AG09319 (cell line): ENCODE results near the gene GMNN.
"Not testable (repeated sequence)": the region's sequence is repeated elsewhere in the genome, so short reads cannot be mapped to it uniquely, and the experiment has no call there.

ENCODE experiments used
- DNase-seq: peaks from one replicate; pipeline ENCODE4 v3.0.0-alpha.2; 2010; ENCODE audit warnings: low read depth; ENCODE audit errors: extremely low read depth
- TF ChIP-seq, protein P1 (sequence below): IDR thresholded peaks from 2 replicates; pipeline ENCODE4 v1.5.1; 2011; ENCODE audit warnings: low read depth, mild to moderate bottlenecking, inconsistent platforms, low read length, moderate library complexity

GMNN gene

DNA sequence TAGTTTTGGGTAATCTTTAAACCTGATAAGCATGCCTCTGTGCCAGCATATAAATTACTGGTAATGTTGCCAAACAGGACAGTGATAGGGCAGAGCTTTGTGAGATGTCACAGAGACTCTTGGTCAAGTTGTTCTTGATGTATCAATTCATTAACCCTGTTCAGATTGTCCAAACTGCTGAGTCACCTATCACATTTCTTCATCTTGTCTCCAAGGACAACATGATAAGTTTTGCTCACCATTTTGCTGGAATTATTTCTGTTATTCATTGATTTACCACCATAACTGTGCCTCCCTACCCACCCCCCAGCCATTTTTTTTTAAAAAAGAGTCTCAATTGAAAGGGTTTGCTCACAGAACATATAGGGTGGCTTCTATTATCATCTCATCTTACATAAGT is 19.5 kb upstream of the GMNN start:
- no peak for DNase-seq
- TF ChIP-seq, protein P1, sequence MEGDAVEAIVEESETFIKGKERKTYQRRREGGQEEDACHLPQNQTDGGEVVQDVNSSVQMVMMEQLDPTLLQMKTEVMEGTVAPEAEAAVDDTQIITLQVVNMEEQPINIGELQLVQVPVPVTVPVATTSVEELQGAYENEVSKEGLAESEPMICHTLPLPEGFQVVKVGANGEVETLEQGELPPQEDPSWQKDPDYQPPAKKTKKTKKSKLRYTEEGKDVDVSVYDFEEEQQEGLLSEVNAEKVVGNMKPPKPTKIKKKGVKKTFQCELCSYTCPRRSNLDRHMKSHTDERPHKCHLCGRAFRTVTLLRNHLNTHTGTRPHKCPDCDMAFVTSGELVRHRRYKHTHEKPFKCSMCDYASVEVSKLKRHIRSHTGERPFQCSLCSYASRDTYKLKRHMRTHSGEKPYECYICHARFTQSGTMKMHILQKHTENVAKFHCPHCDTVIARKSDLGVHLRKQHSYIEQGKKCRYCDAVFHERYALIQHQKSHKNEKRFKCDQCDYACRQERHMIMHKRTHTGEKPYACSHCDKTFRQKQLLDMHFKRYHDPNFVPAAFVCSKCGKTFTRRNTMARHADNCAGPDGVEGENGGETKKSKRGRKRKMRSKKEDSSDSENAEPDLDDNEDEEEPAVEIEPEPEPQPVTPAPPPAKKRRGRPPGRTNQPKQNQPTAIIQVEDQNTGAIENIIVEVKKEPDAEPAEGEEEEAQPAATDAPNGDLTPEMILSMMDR = no peak

GRCh38 chr6:24757611-24758010 is 17.1 kb upstream of the GMNN start:
- TF ChIP-seq, protein P1 = no peak
- DNase-seq = no peak

- DNase-seq = no peak
- TF ChIP-seq, protein P1 = no peak
Observed at GRCh38 chr6:24759718-24760117, 15.0 kb upstream of the GMNN start.

GRCh38 chr6:24760210-24760609 is 14.5 kb upstream of the GMNN start:
- TF ChIP-seq, protein P1 = no peak
- no peak for DNase-seq

DNA sequence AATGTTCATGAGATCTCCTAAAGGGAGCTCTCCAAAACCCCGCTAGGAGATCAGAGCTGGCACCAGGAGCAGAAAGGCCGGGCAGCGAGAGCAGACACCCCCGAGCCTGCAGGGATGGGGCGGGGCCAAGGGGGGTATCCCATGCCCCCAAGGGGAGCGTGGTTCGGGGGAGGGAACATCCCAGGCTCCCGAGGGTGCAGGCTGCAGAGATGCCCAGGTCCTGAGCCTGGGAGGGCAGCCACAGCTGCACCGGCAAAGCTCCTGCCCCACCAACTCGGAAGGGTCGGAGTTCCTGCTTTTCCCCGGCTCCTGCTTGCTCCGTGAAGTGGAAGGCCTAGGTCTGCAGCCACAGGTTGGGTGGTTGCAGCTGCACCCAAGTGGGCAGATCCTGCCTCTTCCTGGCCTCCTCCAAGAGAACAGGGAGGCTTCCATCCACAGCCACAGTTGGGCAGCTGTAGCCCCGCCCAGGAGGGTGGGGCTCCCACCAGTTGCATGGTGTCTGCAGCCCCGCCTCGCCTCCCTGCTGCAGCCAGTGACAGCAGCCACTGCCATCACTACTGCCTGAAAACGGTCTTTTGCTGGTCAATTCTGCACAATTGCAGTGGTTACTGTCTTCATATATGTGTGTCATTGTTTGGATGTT is 13.4 kb upstream of the GMNN start:
- TF ChIP-seq, protein P1 = no peak
- no peak for DNase-seq

DNA sequence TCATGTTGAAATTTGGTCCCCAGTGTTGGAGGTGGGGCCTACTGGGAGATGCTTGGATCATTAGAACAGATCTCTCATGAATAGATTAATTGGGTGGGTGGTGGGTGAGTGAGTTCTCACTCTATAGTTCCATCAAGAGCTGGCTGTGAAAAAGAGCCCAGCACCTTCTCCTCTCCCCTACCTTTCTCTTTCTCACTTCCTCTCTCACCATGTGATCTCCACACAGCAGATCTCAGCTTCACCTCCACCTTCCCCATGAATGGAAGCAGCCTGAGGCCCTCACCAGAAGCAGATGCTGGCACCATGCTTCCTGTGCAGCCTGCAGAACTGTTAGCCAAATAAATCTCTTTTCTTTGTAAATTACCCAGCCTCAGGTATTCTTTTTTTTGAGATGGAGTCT is 12.9 kb upstream of the GMNN start:
- TF ChIP-seq, protein P1 = no peak
- DNase-seq = no peak

DNA sequence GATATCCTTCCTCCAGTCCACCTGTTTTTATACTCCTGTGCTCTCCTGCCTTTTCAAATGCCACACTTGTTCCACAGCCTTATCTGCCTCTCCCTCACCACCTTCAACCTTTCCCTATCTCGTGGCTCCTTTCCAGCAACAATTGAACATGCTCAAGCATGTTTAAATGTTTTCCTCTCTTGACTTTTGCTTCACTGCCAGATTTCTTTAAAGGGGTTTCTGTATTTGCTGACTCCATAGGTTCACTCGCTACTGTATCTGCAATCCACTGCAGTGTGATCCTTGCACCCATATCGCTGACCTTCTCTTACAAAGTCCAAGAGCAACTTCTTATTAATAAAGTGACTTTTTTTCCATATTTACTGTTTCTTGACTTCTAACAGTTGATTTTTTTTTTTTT is 11.2 kb upstream of the GMNN start:
- TF ChIP-seq, protein P1 = no peak
- no peak for DNase-seq

DNA sequence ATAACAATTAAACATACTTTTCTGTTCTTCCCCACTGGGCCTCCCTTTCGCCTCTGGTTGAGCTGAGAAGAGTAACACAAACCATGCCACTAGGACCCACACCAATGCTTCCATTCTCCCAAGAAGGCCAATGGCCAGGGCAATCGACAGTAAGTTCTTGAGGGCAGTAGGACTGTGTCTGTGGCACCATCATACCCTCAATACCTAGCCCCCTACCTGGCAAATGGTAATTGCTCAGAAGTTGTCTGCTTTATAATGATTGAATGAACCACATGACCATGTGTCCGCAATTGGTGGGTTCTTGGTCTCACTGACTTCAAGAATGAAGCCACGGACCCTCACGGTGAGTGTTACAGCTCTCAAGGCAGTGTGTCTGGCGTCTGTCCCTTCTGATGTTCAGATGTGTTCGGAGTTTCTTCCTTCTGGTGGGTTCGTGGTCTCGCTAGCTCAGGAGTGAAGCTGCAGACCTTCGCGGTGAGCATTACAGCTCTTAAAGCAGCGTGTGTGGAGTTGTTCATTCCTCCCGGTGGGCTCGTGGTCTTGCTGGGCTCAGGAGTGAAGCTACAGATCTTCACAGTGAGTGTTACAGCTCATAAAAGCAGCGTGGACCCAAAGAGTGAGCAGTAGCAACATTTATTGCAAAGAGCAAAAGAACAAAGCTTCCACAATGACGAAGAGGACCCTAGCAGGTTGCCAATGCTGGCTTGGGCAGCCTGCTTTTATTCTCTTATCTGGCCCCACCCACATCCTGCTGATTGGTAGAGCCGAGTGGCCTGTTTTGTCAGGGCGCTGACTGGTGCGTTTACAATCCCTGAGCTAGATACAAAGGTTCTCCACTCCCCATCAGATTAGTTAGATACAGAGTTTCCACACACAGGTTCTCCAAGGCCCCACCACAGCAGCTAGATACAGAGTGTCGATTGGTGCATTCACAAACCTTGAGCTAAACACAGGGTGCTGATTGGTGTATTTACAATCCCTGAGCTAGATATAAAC is 9.6 kb upstream of the GMNN start:
- not testable (repeated sequence) for DNase-seq

- not testable (repeated sequence) for DNase-seq
Observed at GRCh38 chr6:24765968-24766367, 8.8 kb upstream of the GMNN start.
